Body of pancreas (tissue), 4 donors: ENCODE results near the gene WDR19.

Experiments used
- CTCF ChIP-seq, 7 experiments: fragments of 450-650 bp in 4 of 7; fragments of 200-600 bp in 3 of 7; sonication (generic) in 3 of 7; IDR thresholded peaks; one replicate each; pipeline ENCODE4 v1.5.1; 2016 to 2019; ENCODE audit warnings: antibody characterized with exemption in 7 of 7
- POLR2A ChIP-seq, 3 donors: fragments of 450-650 bp; IDR thresholded peaks; one replicate each; pipeline ENCODE4 v1.6.1; 2016; ENCODE audit warnings: antibody characterized with exemption in 3 of 3, mild to moderate bottlenecking in 2 of 3

GRCh38 chr4:39285111-39285795, 102.9 kb downstream of the WDR19 start:
- TF ChIP-seq POLR2A (IDR thresholded peaks at IDR 0.05): no peak
- TF ChIP-seq CTCF (IDR thresholded peaks at IDR 0.05): no peak
